ENCODE data around the gene TNFRSF13B. TPM values are rescaled to one million over a fixed set of nuclear protein-coding genes. Genes with fewer than 3 reads are reported as not detected.

The TNFRSF13B gene
- total RNA-seq, 1 experiment from 2014 or later, result not detected

- Histone ChIP-seq H3K9me2 (ENCODE audit: insufficient read depth) (no peaks in the 10 kb centered on the region), H3K9me3 (ENCODE audit: control insufficient read depth in 1 of 2, insufficient read depth in 1 of 2, low read depth in 1 of 2, low read length in 2 of 2) (no peaks in the 10 kb centered on the region), H2AFZ (ENCODE audit: low read depth, low read length, poor library complexity, severe bottlenecking) (no peak overlapping the region), H3K4me1 (ENCODE audit: control insufficient read depth in 1 of 2, insufficient read depth in 2 of 2, low read length in 2 of 2) (peaks cover 2 to 10% of the 10 kb centered on the region in 2 experiments; a peak in 2 of 4 replicates), H3K79me2 (ENCODE audit: insufficient read depth, low read length) (no peaks in the 10 kb centered on the region), H3K4me2 (ENCODE audit: low read length) (no peak overlapping the region), H3K4me3 (replicated peaks in 1 of 2; ENCODE audit: low read depth in 1 of 2, low read length in 2 of 2) (no peak overlapping the region), H3K36me3 (ENCODE audit: control insufficient read depth in 1 of 2, insufficient read depth in 2 of 2, low read length in 2 of 2) (no peaks in the 10 kb centered on the region), H4K20me1 (ENCODE audit: insufficient read depth) (no peaks in the 10 kb centered on the region), H3K27me3 (ENCODE audit: insufficient read depth, low read length) (no peaks in the 10 kb centered on the region; the same call in 1 of the 2 replicates), H3K9ac (ENCODE audit: low read length) (no peak overlapping the region), H3K27ac (ENCODE audit: low read depth, low read length) (no peak overlapping the region)
- POLR2A ChIA-PET, result no interaction called here
- CTCF ChIA-PET, result no interaction called here
- DNase-seq (ENCODE audit: low read depth, low spot score) (no peak), ATAC-seq (no peak)
- no peak for TF ChIP-seq ZBTB33 (IDR thresholded peaks at IDR 0.05; ENCODE audit: extremely low read depth, insufficient replicate concordance, low read length)
- TF ChIP-seq TCF7L2 (IDR thresholded peaks at IDR 0.05; ENCODE audit: borderline replicate concordance, extremely low read depth, insufficient read depth, insufficient read length), result no peak
- no peak for TF ChIP-seq MAX (IDR thresholded peaks at IDR 0.05)
- no peak for TF ChIP-seq CEBPB (IDR thresholded peaks at IDR 0.05; ENCODE audit: low read depth)
- no peak for TF ChIP-seq ELF1 (IDR thresholded peaks at IDR 0.05; ENCODE audit: borderline replicate concordance, low read depth)
- no peak for TF ChIP-seq RAD21 (IDR thresholded peaks at IDR 0.05; ENCODE audit: low read depth)
- TF ChIP-seq FOSL1 (IDR thresholded peaks at IDR 0.05; ENCODE audit: low read depth), result no peak
- intact Hi-C loops (cut with micrococcal nuclease), result no loop called here
- no TSS peak for BruUV-seq (replicated peaks)
- RAD21 ChIA-PET (ENCODE audit: low non-redundant PET in 1 of 2, low total read pairs in 2 of 2, uncharacterized antibody in 2 of 2, unreplicated experiment in 2 of 2), result interaction anchor here in 1 of 2 experiments (0.6 kb wide), 1 partner anchor 701 kb away, joined by 3 read pairs; no protein-coding TSS in a partner anchor
Observed at GRCh38 chr17:16941072-16942036, 30.6 kb downstream of the TNFRSF13B start.
